Stromal cell of bone marrow (primary cell): ENCODE results near the gene MRPL9.
A peak's percentile ranks its signal among the peaks of the same experiment; 100 is the strongest.

Experiments
- DNase-seq: peaks from one replicate; pipeline ENCODE4 v3.0.0-alpha.2; 2012; ENCODE audit warnings: low read depth

The MRPL9 gene

GRCh38 chr1:151762941-151763921 lies at the start of gene MRPL9:
TSS of gene MRPL9 (minus strand) at chr1:151763496. CDS start at chr1:151763479, 17 bp downstream.
- peak; percentile 55 for DNase-seq

GRCh38 chr1:151811181-151811580 lies 47.9 kb upstream of the MRPL9 start:
- DNase-seq = no peak

GRCh38 chr1:151809985-151810556 lies 46.8 kb upstream of the MRPL9 start:
- no peak for DNase-seq

- DNase-seq = no peak
Measured at GRCh38 chr1:151809290-151809984, 46.1 kb upstream of the MRPL9 start.

- no peak for DNase-seq
Measured at GRCh38 chr1:151807766-151808165, 44.5 kb upstream of the MRPL9 start.

GRCh38 chr1:151807131-151807530 lies 43.8 kb upstream of the MRPL9 start:
- no peak for DNase-seq

- no peak for DNase-seq
Measured at GRCh38 chr1:151806170-151806569, 42.9 kb upstream of the MRPL9 start.

- DNase-seq = no peak
Measured at GRCh38 chr1:151805066-151805820, 41.9 kb upstream of the MRPL9 start, which contains the start of gene LINGO4. TSS of gene LINGO4 (minus strand) at chr1:151805419. CDS start at chr1:151802704, 2,715 bp downstream.

- DNase-seq = no peak
Measured at GRCh38 chr1:151803915-151804314, 40.6 kb upstream of the MRPL9 start.

- no peak for DNase-seq
Measured at GRCh38 chr1:151803164-151803563, 39.9 kb upstream of the MRPL9 start.

GRCh38 chr1:151802372-151802771 lies 39.1 kb upstream of the MRPL9 start:
- no peak for DNase-seq

- DNase-seq = no peak
Measured at GRCh38 chr1:151801846-151802245, 38.5 kb upstream of the MRPL9 start.

GRCh38 chr1:151801310-151801820 lies 38.1 kb upstream of the MRPL9 start:
- DNase-seq = no peak

- DNase-seq = no peak
Measured at GRCh38 chr1:151800830-151801229, 37.5 kb upstream of the MRPL9 start.

GRCh38 chr1:151799179-151800022 lies 36.1 kb upstream of the MRPL9 start:
- DNase-seq = no peak

GRCh38 chr1:151798571-151798970 lies 35.3 kb upstream of the MRPL9 start:
- no peak for DNase-seq

GRCh38 chr1:151790940-151791651 lies 27.8 kb upstream of the MRPL9 start:
- DNase-seq = no peak

GRCh38 chr1:151790071-151790939 lies 27.0 kb upstream of the MRPL9 start, which contains the start of gene TDRKH:
TSS of gene TDRKH (minus strand) at chr1:151790500. CDS start at chr1:151783022, 7,478 bp downstream.
- peak; percentile 99 for DNase-seq

- DNase-seq = no peak
Measured at GRCh38 chr1:151787689-151788088, 24.4 kb upstream of the MRPL9 start.
